Erythroblast (primary cell): ENCODE measurements around the gene SMAD5.

Experiments used
- GATA1 ChIP-seq: IDR thresholded peaks from 2 replicates; pipeline ENCODE4 v1.6.1; 2011; ENCODE audit warnings: low read depth, mild to moderate bottlenecking, control low read depth, low read length, moderate library complexity
- POLR2A ChIP-seq: IDR thresholded peaks from 2 replicates; pipeline ENCODE4 v1.6.1; 2011; ENCODE audit warnings: mild to moderate bottlenecking, low read length

GRCh38 chr5:136226401-136226800 is 93.8 kb downstream of the SMAD5 start:
- no peak for TF ChIP-seq POLR2A
- no peak for TF ChIP-seq GATA1
